Peyer's patch (tissue), 4 donors: ENCODE data around the gene LAMA4.

Source experiments
- CTCF ChIP-seq, 6 experiments: fragments of 450-650 bp in 4 of 6; fragments of 200-600 bp in 2 of 6; sonication (generic) in 1 of 6; IDR thresholded peaks; one replicate each; pipeline ENCODE4 v1.5.1; 2017 to 2019; ENCODE audit warnings: antibody characterized with exemption in 6 of 6, mild to moderate bottlenecking in 3 of 6, moderate library complexity in 1 of 6
- POLR2A ChIP-seq, 2 donors: fragments of 450-650 bp; IDR thresholded peaks; one replicate each; pipeline ENCODE4 v1.5.1; 2017; ENCODE audit warnings: antibody characterized with exemption in 2 of 2, mild to moderate bottlenecking in 2 of 2, moderate library complexity in 2 of 2

- TF ChIP-seq POLR2A (IDR thresholded peaks at IDR 0.05) (no peak), CTCF (IDR thresholded peaks at IDR 0.05) (no peak)
These were observed 47.9 kb upstream of the LAMA4 start for GRCh38 chr6:112302142-112302705.
